ENCODE results near the gene TANC2. TPM values are rescaled to one million over a fixed set of nuclear protein-coding genes. Genes with fewer than 3 reads are reported as not detected.

Gene TANC2
- total RNA-seq, 6 experiments from 2014 or later, result 65.7 to 103 (median 73.4) TPM

DNA sequence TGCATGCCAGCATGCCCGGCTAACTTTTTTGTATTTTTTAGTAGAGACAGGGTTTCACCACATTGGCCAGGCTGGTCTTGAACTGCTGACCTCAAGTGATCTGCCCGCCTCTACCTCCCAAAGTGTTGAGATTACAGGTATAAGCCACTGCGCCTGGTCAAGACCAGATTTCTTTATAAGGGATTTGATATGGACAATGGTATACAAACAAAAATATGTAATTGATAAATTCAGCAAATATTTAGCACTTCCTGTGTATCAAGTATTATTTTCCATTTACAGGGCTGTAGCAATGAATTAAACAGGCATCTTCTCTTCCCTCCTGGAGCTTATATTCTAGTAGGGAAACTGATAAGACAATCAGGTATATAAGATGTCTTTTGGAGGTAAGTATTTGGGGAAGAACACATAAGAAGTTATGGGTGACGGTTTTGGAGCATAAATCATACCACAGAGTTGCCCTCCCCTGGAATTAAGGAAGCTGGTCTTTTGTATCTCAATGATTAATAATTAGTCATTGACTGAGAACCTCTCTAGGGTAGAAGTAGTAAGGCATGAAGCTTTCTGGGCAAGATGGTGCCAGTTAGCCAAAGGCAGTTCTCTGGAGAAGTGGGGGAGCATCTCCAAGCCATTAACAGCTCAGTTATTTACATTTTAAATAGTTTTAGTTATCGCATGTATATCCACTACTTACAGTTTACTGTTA, 35.8 kb downstream of the TANC2 start:
- peak; percentile 25 for DNase-seq
- Mint-ChIP-seq H3K4me3 (no peak overlapping the region), H3K27ac (peak overlapping the region; percentile 43; the same call in 1 of the 2 replicates), H3K36me3 (ENCODE audit: low read depth) (peaks cover 43% of the 10 kb centered on the region), H3K4me1 (ENCODE audit: low read depth) (peaks cover 81% of the 10 kb centered on the region), H3K27me3 (ENCODE audit: insufficient read depth) (peaks cover 2% of the 10 kb centered on the region; the same call in 1 of the 2 replicates), H3K9me3 (no peaks in the 10 kb centered on the region)
- TF ChIP-seq, protein P1, sequence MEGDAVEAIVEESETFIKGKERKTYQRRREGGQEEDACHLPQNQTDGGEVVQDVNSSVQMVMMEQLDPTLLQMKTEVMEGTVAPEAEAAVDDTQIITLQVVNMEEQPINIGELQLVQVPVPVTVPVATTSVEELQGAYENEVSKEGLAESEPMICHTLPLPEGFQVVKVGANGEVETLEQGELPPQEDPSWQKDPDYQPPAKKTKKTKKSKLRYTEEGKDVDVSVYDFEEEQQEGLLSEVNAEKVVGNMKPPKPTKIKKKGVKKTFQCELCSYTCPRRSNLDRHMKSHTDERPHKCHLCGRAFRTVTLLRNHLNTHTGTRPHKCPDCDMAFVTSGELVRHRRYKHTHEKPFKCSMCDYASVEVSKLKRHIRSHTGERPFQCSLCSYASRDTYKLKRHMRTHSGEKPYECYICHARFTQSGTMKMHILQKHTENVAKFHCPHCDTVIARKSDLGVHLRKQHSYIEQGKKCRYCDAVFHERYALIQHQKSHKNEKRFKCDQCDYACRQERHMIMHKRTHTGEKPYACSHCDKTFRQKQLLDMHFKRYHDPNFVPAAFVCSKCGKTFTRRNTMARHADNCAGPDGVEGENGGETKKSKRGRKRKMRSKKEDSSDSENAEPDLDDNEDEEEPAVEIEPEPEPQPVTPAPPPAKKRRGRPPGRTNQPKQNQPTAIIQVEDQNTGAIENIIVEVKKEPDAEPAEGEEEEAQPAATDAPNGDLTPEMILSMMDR (IDR thresholded peaks at IDR 0.05), result no peak

DNA sequence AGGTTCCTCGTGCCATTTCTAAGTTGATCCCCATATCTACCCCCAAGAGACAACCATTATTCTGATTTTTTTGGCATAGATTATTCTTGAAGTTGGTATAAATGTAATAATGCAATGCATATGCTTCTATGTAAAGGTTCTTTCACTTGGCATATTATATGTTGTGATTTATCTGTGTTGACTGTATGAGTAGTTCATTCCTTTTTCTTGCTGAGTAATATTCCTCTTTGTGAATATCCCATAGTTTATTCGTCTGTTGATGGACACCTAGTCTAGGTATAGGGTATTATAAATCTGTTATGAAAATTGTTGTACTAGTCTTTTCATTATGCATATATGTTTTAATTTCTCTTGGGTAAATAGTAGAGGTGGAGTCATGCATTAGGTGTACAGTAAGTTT, 36.6 kb downstream of the TANC2 start:
- H3K4me1 Mint-ChIP-seq (ENCODE audit: low read depth), result peaks cover 85% of the 10 kb centered on the region
- H3K27ac Mint-ChIP-seq, result no peak overlapping the region
- DNase-seq, result no peak
- H3K9me3 Mint-ChIP-seq, result no peaks in the 10 kb centered on the region
- H3K4me3 Mint-ChIP-seq, result no peak overlapping the region
- peaks cover 43% of the 10 kb centered on the region for H3K36me3 Mint-ChIP-seq (ENCODE audit: low read depth)
- TF ChIP-seq, protein P1 (IDR thresholded peaks at IDR 0.05), result no peak
- peaks cover 2% of the 10 kb centered on the region; the same call in 1 of the 2 replicates for H3K27me3 Mint-ChIP-seq (ENCODE audit: insufficient read depth)

GRCh38 chr17:63015824-63016223, 49.8 kb downstream of the TANC2 start:
- TF ChIP-seq, protein P1 (IDR thresholded peaks at IDR 0.05), result no peak
- Mint-ChIP-seq H3K4me3 (no peak overlapping the region), H3K27me3 (ENCODE audit: insufficient read depth) (peaks cover 3% of the 10 kb centered on the region), H3K9me3 (peaks cover 7% of the 10 kb centered on the region), H3K27ac (no peak overlapping the region), H3K4me1 (ENCODE audit: low read depth) (peaks cover 26% of the 10 kb centered on the region), H3K36me3 (ENCODE audit: low read depth) (peaks cover 43% of the 10 kb centered on the region)
- DNase-seq, result no peak

Small RNA genes lying within 50 kb of the gene (microRNA-seq; reads per million reads assigned to microRNA genes)
- gene MIR633, result not detected

Other genes with a start within 250 kb of the TANC2 start
- gene MARCHF10, start 157.9 kb upstream of the TANC2 start, total RNA-seq (2021; fragmentation: NEBNext Ultra II Directional; extraction: Animal tissue kit (Norgen Biotek cat#: 25700)), result 1 to 10 TPM in 2 of 6 experiments, under 1 TPM in 4; 0.46 to 1.5 (median 0.89) TPM

Measured in HFFc6 (cell line).